Measurements from ENCODE around the gene CCNE1. TPM values are rescaled to one million over a fixed set of nuclear protein-coding genes. Genes with fewer than 3 reads are reported as not detected.

Gene CCNE1
- total and polyA plus RNA-seq, 8 donors = 3.6 to 5.8 (median 4.4) TPM

DNA sequence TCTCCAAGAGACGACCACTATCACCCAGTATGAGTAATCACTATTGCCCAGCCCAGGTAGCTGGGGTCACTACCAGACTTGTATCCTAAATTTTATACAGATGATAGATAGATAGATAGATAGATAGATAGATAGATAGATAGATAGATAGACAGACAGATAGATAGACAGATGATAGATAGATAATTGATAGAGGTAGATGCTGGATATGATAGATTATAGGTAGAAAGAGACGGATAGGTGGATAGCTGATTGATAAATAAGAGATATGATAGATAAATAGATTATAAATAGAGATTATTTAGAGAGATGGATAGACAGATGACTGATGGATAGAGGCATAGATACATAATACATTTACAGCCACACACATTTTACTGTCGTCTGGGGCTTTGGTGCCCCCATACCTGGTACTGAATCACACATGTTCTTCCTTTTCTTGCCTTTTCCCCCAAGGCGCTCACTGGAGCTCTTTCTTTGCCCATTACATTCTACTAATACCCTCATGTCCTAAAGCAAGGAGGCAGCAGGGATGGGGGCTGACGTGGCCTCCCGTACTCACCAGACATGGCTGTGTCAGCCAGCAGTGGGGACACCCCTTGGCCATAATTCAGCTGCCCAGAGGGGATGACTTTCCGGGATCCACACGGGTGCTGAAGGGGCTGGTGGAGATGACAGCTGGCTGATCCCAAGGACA lies 44.6 kb upstream of the CCNE1 start:
- no peak for ATAC-seq
- intact Hi-C loops (cut with DNase I) = loop anchor here in 1 of 2 donors (10.0 kb wide), 1 partner anchor 108 kb away; no protein-coding TSS in a partner anchor
- Histone ChIP-seq H3K9me3 (no peaks in the 10 kb centered on the region), H3K4me3 (no peak overlapping the region), H3K27me3 (no peaks in the 10 kb centered on the region), H3K4me1 (no peaks in the 10 kb centered on the region), H3K36me3 (no peaks in the 10 kb centered on the region), H3K27ac (no peak overlapping the region)
- TF ChIP-seq, protein P1, sequence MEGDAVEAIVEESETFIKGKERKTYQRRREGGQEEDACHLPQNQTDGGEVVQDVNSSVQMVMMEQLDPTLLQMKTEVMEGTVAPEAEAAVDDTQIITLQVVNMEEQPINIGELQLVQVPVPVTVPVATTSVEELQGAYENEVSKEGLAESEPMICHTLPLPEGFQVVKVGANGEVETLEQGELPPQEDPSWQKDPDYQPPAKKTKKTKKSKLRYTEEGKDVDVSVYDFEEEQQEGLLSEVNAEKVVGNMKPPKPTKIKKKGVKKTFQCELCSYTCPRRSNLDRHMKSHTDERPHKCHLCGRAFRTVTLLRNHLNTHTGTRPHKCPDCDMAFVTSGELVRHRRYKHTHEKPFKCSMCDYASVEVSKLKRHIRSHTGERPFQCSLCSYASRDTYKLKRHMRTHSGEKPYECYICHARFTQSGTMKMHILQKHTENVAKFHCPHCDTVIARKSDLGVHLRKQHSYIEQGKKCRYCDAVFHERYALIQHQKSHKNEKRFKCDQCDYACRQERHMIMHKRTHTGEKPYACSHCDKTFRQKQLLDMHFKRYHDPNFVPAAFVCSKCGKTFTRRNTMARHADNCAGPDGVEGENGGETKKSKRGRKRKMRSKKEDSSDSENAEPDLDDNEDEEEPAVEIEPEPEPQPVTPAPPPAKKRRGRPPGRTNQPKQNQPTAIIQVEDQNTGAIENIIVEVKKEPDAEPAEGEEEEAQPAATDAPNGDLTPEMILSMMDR (IDR thresholded peaks at IDR 0.05) = no peak
- peak in 1 of 4 donors; percentile 40 for DNase-seq

DNA sequence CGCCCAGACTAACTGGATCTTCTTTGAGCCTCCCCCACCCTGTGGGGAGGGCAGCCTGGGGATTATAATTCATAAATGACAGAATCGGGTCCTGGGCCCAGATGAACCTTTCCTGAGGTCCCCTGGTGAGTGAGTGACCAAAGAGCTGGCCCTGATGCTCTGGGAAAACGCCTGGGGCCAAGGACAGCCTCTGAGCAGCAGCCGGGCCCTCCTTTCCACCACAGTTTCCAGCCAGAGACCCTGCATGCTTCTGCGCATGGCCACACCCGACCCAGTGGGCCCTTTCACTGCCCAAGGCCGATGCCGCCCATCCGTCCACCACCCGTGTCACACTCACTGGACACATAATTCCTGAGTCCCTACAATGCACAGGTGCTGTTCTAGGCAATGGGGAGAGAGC lies 43.6 kb upstream of the CCNE1 start:
- Histone ChIP-seq H3K4me1 (no peaks in the 10 kb centered on the region), H3K9me3 (no peaks in the 10 kb centered on the region), H3K27me3 (no peaks in the 10 kb centered on the region), H3K36me3 (no peaks in the 10 kb centered on the region), H3K4me3 (no peak overlapping the region), H3K27ac (no peak overlapping the region)
- TF ChIP-seq, protein P1 (IDR thresholded peaks at IDR 0.05) = no peak
- intact Hi-C loops (cut with DNase I) = loop anchor here in 1 of 2 donors (10.0 kb wide), 1 partner anchor 107 kb away; no protein-coding TSS in a partner anchor
- DNase-seq = peak in 1 of 4 donors; percentile 48
- no peak for ATAC-seq

DNA sequence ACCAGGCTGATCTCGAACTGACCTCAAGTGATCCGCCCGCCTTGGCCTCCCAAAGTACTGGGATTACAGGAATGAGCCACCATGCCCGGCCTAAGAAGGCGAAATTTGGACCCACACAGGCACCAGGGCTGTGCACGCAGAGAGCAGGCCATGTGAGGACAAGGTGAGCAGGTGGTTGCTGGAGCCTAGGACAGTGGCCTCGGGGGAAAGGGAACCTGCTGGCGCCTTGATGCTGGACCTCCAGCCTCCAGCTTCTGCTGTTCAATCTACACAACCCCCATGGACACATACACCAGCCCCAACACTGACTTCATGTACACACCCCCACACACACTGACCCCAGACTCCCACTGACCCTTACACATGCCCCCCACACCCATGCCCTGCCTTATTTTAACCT lies 41.8 kb upstream of the CCNE1 start:
- no peak overlapping the region for H3K4me3 ChIP-seq
- intact Hi-C loops (cut with DNase I) = loop anchor here in 1 of 2 donors (10.0 kb wide), 1 partner anchor 105 kb away; no protein-coding TSS in a partner anchor
- no peaks in the 10 kb centered on the region for H3K36me3 ChIP-seq
- DNase-seq = peak in 1 of 4 donors; percentile 31
- H3K9me3 ChIP-seq = no peaks in the 10 kb centered on the region
- no peak overlapping the region for H3K27ac ChIP-seq
- no peaks in the 10 kb centered on the region for H3K27me3 ChIP-seq
- ATAC-seq = no peak
- no peaks in the 10 kb centered on the region for H3K4me1 ChIP-seq
- TF ChIP-seq, protein P1 (IDR thresholded peaks at IDR 0.05) = no peak

DNA sequence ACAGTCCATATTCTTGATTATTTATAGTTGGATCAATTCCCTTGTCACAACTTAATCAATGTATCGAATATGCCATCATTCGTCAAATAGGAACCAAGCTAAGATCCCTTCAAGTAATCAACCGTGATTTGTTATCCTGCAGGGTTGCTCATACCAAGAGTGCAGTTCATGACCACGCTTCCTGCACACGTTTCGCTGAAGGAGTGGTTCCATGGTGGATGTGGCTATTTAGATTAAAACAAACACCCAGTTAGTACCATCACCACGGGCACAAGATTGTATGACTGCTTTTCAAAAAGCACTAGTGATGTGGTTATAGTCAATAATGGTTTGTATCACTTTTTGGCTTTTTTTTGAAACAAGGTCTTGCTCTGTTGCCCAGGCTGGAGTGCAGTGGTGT lies 41.1 kb upstream of the CCNE1 start:
- Histone ChIP-seq H3K4me3 (no peak overlapping the region), H3K27ac (no peak overlapping the region), H3K27me3 (no peaks in the 10 kb centered on the region), H3K36me3 (no peaks in the 10 kb centered on the region), H3K4me1 (no peaks in the 10 kb centered on the region), H3K9me3 (no peaks in the 10 kb centered on the region)
- ATAC-seq (no peak), DNase-seq (no peak)
- intact Hi-C loops (cut with DNase I) = no loop called here
- TF ChIP-seq, protein P1 (IDR thresholded peaks at IDR 0.05) = no peak

DNA sequence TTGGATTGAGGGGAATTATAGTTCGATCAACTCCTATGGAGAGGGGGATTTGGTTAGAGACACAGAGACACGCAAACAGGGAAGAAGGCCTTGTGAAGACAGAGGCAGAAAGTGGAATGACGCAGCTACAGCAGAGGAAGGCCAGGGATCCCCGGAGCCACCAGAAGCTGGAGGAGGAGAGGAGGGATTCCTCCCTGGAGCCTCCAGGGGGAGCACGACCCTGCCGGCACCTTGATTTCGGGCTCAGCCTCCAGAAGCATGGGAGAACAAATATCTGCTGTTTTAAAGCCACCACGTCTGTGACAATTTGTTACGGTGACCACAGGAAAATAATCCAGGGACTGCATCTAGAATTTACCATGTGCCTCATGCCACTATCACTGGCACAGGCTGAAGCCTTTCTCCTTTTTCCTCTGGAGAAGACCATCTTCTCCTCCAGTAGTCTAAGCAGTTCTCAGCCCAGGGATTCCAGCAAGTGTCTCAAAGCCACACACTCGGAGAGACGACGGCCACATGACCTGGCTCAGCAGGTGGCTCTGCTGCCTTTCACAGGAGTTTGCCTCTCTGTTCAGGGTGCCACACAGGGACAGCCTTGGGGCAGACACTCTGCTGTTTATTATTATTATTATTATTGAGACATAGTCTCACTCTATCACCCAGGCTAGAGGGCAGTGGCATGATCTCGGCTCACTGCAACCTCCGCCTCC lies 39.9 kb upstream of the CCNE1 start:
- H3K36me3 ChIP-seq = no peaks in the 10 kb centered on the region
- TF ChIP-seq, protein P1 (IDR thresholded peaks at IDR 0.05) = peak; percentile 70 to 72
- H3K27me3 ChIP-seq = no peaks in the 10 kb centered on the region
- intact Hi-C loops (cut with DNase I) = no loop called here
- H3K4me1 ChIP-seq = no peaks in the 10 kb centered on the region
- no peaks in the 10 kb centered on the region for H3K9me3 ChIP-seq
- ATAC-seq (peak; percentile 82), DNase-seq (peak in 2 of 4 donors; percentile 50 to 61)
- no peak overlapping the region for H3K27ac ChIP-seq
- no peak overlapping the region for H3K4me3 ChIP-seq

All from left lung (tissue), 10 donors.